ENCODE data around the gene MALL. TPM values are rescaled to one million over a fixed set of nuclear protein-coding genes. Genes with fewer than 3 reads are reported as not detected.

MALL gene
- total and polyA plus RNA-seq, 2 of the 13 experiments (the other 11 are each of a cell fraction or from before 2014, with no cell fraction given), result not detected

DNA sequence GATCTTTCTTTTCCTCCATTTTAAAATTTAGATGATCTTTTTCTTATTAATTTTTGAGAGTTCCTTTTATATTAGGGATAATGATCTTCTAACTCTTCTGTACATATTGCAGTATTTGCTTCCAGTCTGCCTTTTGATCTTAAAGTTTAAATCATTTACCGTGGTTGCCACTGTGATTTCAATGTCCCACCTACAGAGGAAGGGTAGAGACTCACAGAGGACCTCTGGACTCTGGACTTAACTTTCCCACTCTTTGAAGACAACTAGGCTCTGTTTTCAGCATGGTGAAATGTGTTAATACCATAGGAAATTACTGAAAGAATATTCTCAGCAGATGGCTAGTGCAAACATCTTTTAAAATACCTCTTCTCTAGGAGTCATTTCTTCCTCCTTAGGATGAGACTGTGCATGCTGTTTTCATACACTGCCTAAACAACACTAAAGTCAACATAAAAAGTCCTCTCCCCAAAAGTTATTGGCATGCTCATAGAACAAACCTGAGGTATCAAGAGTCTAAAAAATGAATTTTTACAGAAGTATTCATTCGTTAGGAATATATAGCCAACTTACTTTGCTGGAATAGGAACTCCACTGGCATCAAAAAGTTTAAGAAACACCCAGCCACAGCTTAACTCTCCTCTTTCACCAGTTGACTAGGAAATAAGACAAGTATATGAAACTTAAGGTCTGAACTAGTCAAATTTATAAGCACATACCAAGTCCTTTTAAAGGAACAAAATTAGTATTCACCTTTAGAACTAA lies 30.7 kb upstream of the MALL start (continued):
- TF ChIP-seq GPN1 (CRISPR knock-in tag; IDR thresholded peaks at IDR 0.05; ENCODE audit: borderline replicate concordance) (no peak), U2AF2 (IDR thresholded peaks at IDR 0.05; ENCODE audit: low read depth, low read length) (no peak), ZNF83 (CRISPR knock-in tag; IDR thresholded peaks at IDR 0.05; ENCODE audit: borderline replicate concordance) (no peak), ELF4 (CRISPR knock-in tag; IDR thresholded peaks at IDR 0.05; ENCODE audit: borderline replicate concordance) (0 out of 2 replicates have a peak, but pooled peaks have one; percentile 66), HCFC1 (IDR thresholded peaks at IDR 0.05; ENCODE audit: low read depth, low read length) (no peak), PAX8 (CRISPR knock-in tag; IDR thresholded peaks at IDR 0.05; ENCODE audit: borderline replicate concordance) (no peak), MAZ (IDR thresholded peaks at IDR 0.05; ENCODE audit: borderline replicate concordance, low read depth, low read length) (no peak), MAZ (CRISPR knock-in tag; IDR thresholded peaks at IDR 0.05; ENCODE audit: low read depth) (no peak), ZNF17 (CRISPR knock-in tag; IDR thresholded peaks at IDR 0.05) (no peak), RBM22 (optimal IDR thresholded peaks at IDR 0.05; ENCODE audit: low read length) (no peak), ZNF891 (CRISPR knock-in tag; IDR thresholded peaks at IDR 0.05) (no peak), ZFP41 (CRISPR knock-in tag; IDR thresholded peaks at IDR 0.05; ENCODE audit: borderline replicate concordance) (no peak), ZNF569 (CRISPR knock-in tag; IDR thresholded peaks at IDR 0.05; ENCODE audit: borderline replicate concordance) (no peak), EHMT2 (IDR thresholded peaks at IDR 0.05; ENCODE audit: borderline replicate concordance, low read depth, low read length) (peak; percentile 87; the same call in 1 of the 2 replicates), ZNF577 (CRISPR knock-in tag; IDR thresholded peaks at IDR 0.05; ENCODE audit: borderline replicate concordance, low read depth) (no peak), ZNF737 (CRISPR knock-in tag; IDR thresholded peaks at IDR 0.05; ENCODE audit: borderline replicate concordance) (no peak), MYC (CRISPR knock-in tag; IDR thresholded peaks at IDR 0.05; ENCODE audit: borderline replicate concordance) (no peak), ZFX (CRISPR knock-in tag; IDR thresholded peaks at IDR 0.05; ENCODE audit: low read depth) (peak; percentile 13; the same call in 1 of the 2 replicates)
- TF ChIP-seq, protein P1, sequence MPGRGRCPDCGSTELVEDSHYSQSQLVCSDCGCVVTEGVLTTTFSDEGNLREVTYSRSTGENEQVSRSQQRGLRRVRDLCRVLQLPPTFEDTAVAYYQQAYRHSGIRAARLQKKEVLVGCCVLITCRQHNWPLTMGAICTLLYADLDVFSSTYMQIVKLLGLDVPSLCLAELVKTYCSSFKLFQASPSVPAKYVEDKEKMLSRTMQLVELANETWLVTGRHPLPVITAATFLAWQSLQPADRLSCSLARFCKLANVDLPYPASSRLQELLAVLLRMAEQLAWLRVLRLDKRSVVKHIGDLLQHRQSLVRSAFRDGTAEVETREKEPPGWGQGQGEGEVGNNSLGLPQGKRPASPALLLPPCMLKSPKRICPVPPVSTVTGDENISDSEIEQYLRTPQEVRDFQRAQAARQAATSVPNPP (CRISPR knock-in tag; IDR thresholded peaks at IDR 0.05), result 0 out of 2 replicates have a peak, but pooled peaks have one; percentile 46
- TF ChIP-seq, protein P2, sequence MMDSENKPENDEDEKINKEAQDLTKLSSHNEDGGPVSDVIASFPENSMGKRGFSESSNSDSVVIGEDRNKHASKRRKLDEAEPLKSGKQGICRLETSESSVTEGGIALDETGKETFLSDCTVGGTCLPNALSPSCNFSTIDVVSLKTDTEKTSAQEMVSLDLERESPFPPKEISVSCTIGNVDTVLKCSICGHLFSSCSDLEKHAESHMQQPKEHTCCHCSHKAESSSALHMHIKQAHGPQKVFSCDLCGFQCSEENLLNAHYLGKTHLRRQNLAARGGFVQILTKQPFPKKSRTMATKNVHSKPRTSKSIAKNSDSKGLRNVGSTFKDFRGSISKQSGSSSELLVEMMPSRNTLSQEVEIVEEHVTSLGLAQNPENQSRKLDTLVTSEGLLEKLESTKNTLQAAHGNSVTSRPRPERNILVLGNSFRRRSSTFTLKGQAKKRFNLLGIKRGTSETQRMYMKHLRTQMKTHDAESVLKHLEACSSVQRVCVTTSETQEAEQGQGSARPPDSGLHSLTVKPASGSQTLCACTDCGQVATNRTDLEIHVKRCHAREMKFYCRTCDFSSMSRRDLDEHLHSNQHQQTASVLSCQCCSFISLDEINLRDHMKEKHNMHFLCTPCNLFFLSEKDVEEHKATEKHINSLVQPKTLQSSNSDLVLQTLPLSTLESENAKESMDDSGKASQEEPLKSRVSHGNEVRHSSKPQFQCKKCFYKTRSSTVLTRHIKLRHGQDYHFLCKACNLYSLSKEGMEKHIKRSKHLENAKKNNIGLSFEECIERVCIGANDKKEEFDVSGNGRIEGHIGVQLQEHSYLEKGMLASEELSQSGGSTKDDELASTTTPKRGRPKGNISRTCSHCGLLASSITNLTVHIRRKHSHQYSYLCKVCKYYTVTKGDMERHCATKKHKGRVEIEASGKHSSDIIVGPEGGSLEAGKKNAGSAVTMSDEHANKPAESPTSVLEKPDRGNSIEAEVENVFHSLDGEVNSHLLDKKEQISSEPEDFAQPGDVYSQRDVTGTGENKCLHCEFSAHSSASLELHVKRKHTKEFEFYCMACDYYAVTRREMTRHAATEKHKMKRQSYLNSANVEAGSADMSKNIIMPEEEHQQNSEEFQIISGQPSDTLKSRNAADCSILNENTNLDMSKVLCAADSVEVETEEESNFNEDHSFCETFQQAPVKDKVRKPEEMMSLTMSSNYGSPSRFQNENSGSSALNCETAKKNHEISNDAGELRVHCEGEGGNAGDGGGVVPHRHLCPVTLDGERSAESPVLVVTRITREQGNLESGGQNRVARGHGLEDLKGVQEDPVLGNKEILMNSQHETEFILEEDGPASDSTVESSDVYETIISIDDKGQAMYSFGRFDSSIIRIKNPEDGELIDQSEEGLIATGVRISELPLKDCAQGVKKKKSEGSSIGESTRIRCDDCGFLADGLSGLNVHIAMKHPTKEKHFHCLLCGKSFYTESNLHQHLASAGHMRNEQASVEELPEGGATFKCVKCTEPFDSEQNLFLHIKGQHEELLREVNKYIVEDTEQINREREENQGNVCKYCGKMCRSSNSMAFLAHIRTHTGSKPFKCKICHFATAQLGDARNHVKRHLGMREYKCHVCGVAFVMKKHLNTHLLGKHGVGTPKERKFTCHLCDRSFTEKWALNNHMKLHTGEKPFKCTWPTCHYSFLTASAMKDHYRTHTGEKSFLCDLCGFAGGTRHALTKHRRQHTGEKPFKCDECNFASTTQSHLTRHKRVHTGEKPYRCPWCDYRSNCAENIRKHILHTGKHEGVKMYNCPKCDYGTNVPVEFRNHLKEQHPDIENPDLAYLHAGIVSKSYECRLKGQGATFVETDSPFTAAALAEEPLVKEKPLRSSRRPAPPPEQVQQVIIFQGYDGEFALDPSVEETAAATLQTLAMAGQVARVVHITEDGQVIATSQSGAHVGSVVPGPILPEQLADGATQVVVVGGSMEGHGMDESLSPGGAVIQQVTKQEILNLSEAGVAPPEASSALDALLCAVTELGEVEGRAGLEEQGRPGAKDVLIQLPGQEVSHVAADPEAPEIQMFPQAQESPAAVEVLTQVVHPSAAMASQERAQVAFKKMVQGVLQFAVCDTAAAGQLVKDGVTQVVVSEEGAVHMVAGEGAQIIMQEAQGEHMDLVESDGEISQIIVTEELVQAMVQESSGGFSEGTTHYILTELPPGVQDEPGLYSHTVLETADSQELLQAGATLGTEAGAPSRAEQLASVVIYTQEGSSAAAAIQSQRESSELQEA (CRISPR knock-in tag; IDR thresholded peaks at IDR 0.05; ENCODE audit: not compliant biosample characterization), result no peak
